Nephron (organoid): ENCODE measurements around the gene RASA3.
A peak's percentile ranks its signal among the peaks of the same experiment; 100 is the strongest.
"Not testable (repeated sequence)": the region's sequence is repeated elsewhere in the genome, so short reads cannot be mapped to it uniquely, and the experiment has no call there.

Experiments
- H3K27ac Mint-ChIP-seq, 3 experiments: 2 replicates each; pipeline ENCODE4 v1.8.0; 2020; ENCODE audit warnings: mixed read lengths in 3 of 3, mild to moderate bottlenecking in 2 of 3, moderate library complexity in 1 of 3
- H3K27me3 Mint-ChIP-seq: 2 replicates; pipeline ENCODE4 v1.8.0; 2021; ENCODE audit warnings: low read depth, mild to moderate bottlenecking, moderate library complexity, mixed read lengths
- H3K36me3 Mint-ChIP-seq: 2 replicates; pipeline ENCODE4 v1.8.0; 2020; ENCODE audit warnings: low read depth, mixed read lengths
- H3K4me1 Mint-ChIP-seq: 2 replicates; pipeline ENCODE4 v1.8.0; 2020; ENCODE audit warnings: mixed read lengths
- H3K4me3 Mint-ChIP-seq, 3 experiments: 2 replicates each; pipeline ENCODE4 v1.8.0; 2020; ENCODE audit warnings: mild to moderate bottlenecking in 3 of 3, mixed read lengths in 3 of 3, moderate library complexity in 2 of 3
- H3K9me3 Mint-ChIP-seq: 2 replicates; pipeline ENCODE4 v1.8.0; 2020; ENCODE audit warnings: mixed read lengths
- TF ChIP-seq, protein P1 (sequence below), 3 experiments: fragments of 200-600 bp; sonication (generic); IDR thresholded peaks; one replicate each; pipeline ENCODE4 v1.5.0; 2021; ENCODE audit warnings: antibody characterized with exemption in 3 of 3; ENCODE audit not compliant: unreplicated experiment in 3 of 3

The RASA3 gene

DNA sequence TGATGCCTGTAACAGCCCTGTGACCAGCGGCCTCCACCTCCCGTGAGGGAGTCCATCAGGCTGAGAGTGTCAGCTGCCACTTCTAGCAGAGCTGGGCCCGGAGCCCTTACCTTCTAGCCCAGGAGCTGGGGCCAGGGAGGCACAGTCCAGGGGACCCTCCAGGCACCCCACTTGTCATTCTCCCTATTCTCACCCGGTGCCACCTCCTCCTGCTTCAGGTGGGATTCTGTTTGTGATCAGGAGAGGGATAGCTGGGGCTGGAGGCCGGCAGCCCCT, 4.1 kb downstream of the RASA3 start:
- peak overlapping the region; percentile 57 to 80 (median 68) for H3K4me3 Mint-ChIP-seq
- TF ChIP-seq, protein P1, sequence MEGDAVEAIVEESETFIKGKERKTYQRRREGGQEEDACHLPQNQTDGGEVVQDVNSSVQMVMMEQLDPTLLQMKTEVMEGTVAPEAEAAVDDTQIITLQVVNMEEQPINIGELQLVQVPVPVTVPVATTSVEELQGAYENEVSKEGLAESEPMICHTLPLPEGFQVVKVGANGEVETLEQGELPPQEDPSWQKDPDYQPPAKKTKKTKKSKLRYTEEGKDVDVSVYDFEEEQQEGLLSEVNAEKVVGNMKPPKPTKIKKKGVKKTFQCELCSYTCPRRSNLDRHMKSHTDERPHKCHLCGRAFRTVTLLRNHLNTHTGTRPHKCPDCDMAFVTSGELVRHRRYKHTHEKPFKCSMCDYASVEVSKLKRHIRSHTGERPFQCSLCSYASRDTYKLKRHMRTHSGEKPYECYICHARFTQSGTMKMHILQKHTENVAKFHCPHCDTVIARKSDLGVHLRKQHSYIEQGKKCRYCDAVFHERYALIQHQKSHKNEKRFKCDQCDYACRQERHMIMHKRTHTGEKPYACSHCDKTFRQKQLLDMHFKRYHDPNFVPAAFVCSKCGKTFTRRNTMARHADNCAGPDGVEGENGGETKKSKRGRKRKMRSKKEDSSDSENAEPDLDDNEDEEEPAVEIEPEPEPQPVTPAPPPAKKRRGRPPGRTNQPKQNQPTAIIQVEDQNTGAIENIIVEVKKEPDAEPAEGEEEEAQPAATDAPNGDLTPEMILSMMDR (IDR thresholded peaks at IDR 0.05; ENCODE audit: unreplicated experiment in 3 of 3): no peak
- H3K27ac Mint-ChIP-seq: peak overlapping the region in 2 of 3 experiments; percentile 80 to 87
- H3K27me3 Mint-ChIP-seq: peaks cover 6% of the 10 kb centered on the region
- peaks cover 57% of the 10 kb centered on the region for H3K4me1 Mint-ChIP-seq
- H3K36me3 Mint-ChIP-seq: no peaks in the 10 kb centered on the region
- no peaks in the 10 kb centered on the region for H3K9me3 Mint-ChIP-seq

DNA sequence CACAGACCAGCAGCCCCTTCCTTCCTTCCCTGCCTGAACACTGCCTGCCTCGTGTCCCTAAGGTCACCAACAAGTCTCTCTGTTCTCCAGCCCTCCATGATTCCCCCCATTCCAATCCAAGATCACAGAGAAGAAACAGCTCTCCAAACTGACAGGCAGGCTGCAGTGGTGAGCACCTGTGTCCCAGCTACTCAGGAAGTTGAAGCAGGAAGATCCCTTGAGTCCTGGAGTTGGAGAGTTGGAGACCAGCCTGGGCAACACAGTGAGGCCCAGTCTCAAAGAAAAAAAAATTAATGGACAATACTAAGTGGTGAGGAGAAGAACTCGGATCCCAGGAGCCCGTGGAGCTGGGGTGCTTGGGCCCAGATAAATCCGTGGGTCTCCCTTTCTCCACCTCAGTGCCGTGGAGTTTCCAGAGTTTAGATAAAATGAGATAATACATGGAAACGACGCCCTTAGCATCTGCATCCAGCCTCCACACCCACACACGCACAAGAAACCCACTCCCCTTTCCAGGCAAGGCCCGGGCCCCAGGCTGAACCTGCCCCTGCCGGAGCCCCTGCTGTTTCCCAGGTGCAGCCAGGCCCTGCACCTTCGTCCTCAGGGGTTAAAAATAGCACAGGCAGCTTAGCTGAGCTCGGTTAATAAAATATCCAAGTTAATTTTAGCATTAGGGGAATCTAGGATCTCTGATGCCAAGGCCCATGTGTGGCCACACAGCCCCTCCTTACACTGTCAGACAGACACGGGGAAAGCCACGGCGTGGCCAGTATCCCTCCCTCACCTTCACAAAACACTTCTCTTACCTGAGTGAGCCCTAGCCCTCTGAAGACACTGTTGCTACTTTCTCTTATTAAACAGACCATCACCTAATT, 4.7 kb downstream of the RASA3 start:
- H3K27me3 Mint-ChIP-seq: peaks cover 6% of the 10 kb centered on the region
- H3K36me3 Mint-ChIP-seq: no peaks in the 10 kb centered on the region
- peak overlapping the region; percentile 30 to 87 (median 50) for H3K27ac Mint-ChIP-seq
- H3K4me3 Mint-ChIP-seq: peak overlapping the region in 1 of 3 experiments; percentile 24
- H3K9me3 Mint-ChIP-seq: no peaks in the 10 kb centered on the region
- H3K4me1 Mint-ChIP-seq: peaks cover 57% of the 10 kb centered on the region
- TF ChIP-seq, protein P1 (IDR thresholded peaks at IDR 0.05; ENCODE audit: unreplicated experiment in 3 of 3): no peak

DNA sequence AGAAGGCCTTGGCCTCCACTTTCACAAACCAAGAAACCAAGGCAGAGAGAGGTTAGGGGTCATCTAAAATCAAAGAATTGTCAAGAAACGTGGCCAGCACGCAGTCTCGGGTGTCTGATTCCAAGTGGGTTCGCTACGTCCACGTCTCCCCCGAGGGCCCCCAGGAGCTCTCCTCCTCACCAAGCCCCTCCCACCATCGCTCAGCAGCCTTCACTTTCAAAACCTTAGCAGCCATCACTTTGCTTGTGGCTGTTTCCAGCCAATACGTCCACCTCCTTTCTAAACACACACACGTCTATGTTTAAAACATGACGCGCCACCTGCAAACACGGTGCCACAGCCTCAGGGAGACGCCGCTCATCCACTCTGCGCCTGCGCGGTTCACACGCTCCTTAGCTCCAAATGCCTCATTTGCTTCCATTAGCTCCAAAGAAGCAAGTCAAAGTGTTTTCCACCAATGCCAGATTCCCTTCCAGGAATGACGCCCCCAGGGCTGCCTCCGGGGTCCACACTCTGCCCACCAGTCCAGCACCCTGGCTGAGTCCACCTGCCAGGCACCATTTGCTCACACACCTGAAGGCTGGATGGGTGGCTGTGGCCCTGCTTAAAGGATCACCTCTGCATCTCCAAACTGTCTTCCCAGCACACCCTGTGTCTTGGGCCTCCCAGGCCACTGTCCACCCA, 5.5 kb downstream of the RASA3 start:
- Mint-ChIP-seq H3K27me3 (peaks cover 6% of the 10 kb centered on the region), H3K9me3 (no peaks in the 10 kb centered on the region), H3K27ac (peak overlapping the region in 2 of 3 experiments; percentile 56 to 87), H3K36me3 (no peaks in the 10 kb centered on the region), H3K4me3 (peak overlapping the region in 1 of 3 experiments; percentile 8), H3K4me1 (peaks cover 57% of the 10 kb centered on the region)
- TF ChIP-seq, protein P1 (IDR thresholded peaks at IDR 0.05; ENCODE audit: unreplicated experiment in 3 of 3): no peak

DNA sequence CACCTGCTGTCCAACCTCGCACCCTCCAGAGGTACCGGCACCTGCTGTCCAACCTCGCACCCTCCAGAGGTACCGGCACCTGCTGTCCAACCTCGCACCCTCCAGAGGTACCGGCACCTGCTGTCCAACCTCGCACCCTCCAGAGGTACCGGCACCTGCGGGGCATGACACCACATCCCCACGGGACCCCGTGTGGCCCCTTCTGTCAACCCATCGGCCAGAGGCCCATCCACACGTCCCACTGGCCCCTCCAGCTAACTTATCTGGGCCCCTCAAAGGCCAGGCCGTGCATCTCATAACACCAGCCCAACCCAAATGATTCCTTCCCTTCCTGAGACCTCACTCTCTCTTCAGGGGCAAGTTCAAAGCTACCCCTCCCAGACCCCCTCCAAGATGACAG, 6.3 kb downstream of the RASA3 start:
- peak overlapping the region in 1 of 3 experiments; percentile 11 for H3K4me3 Mint-ChIP-seq
- H3K36me3 Mint-ChIP-seq, H3K27me3 Mint-ChIP-seq, H3K9me3 Mint-ChIP-seq: not testable (repeated sequence)
- peaks cover 50% of the 10 kb centered on the region for H3K4me1 Mint-ChIP-seq
- peak overlapping the region in 2 of 3 experiments; percentile 56 to 87 for H3K27ac Mint-ChIP-seq

DNA sequence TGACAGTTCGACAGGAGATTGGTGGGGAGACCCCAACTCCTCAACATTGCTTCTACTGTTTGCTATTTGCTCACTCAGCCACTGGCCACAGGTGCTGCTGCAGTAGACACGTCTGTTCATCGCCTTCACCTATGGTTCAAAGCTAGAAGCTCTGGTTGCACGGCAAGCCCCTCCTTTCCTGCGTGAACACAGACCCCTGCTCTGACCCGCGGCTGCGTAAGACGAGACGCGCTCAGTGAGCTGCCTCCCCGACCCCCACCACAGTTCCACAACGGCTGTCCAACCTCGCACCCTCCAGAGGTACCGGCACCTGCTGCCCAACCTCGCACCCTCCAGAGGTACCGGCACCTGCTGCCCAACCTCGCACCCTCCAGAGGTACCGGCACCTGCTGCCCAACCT, 6.8 kb downstream of the RASA3 start:
- Mint-ChIP-seq H3K27ac (no peak overlapping the region), H3K9me3 (no peaks in the 10 kb centered on the region), H3K4me3 (no peak overlapping the region), H3K36me3 (no peaks in the 10 kb centered on the region), H3K27me3 (no peaks in the 10 kb centered on the region), H3K4me1 (peaks cover 49% of the 10 kb centered on the region)
- TF ChIP-seq, protein P1 (IDR thresholded peaks at IDR 0.05; ENCODE audit: unreplicated experiment in 3 of 3): no peak

DNA sequence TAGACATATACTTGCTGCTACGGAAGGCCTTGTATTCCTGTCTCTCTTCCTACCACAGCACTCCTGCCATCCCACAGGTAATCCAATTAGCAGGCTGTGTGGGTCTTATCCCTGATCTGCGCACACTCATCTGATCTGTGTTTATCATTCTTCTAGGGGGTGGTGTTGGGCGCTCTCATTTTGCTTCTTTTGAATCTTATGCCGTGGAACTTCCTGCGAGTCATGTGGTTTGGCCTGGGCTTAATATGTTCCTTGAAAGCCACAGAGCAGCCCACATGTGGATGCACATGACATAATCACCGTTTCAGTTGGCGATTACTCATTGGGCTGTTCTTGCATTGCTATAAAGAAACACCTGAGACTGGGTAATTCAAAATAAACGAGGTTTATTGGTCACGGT, 7.5 kb downstream of the RASA3 start:
- Mint-ChIP-seq H3K36me3 (no peaks in the 10 kb centered on the region), H3K27ac (peak overlapping the region in 1 of 3 experiments; percentile 13)
- TF ChIP-seq, protein P1 (IDR thresholded peaks at IDR 0.05; ENCODE audit: unreplicated experiment in 3 of 3): no peak

More for the DNA sequence above, 7.5 kb downstream of the RASA3 start:
- H3K4me1 Mint-ChIP-seq: peaks cover 52% of the 10 kb centered on the region
- no peak overlapping the region for H3K4me3 Mint-ChIP-seq
- H3K27me3 Mint-ChIP-seq: no peaks in the 10 kb centered on the region
- H3K9me3 Mint-ChIP-seq: no peaks in the 10 kb centered on the region
